Measurements from ENCODE around the gene L3MBTL4.
A peak's percentile ranks its signal among the peaks of the same experiment; 100 is the strongest.

L3MBTL4 gene

GRCh38 chr18:5975111-5976002, 439.4 kb downstream of the L3MBTL4 start:
- DNase-seq (ENCODE audit: low read depth in 2 of 2), result peak; percentile 46 to 70
- TF ChIP-seq CTCF (IDR thresholded peaks at IDR 0.05; ENCODE audit: low read depth, low read length), result no peak
- no peak overlapping the region for H3K4me3 ChIP-seq (replicated peaks in 1 of 2; ENCODE audit: low read depth in 2 of 2, low read length in 2 of 2)

DNA sequence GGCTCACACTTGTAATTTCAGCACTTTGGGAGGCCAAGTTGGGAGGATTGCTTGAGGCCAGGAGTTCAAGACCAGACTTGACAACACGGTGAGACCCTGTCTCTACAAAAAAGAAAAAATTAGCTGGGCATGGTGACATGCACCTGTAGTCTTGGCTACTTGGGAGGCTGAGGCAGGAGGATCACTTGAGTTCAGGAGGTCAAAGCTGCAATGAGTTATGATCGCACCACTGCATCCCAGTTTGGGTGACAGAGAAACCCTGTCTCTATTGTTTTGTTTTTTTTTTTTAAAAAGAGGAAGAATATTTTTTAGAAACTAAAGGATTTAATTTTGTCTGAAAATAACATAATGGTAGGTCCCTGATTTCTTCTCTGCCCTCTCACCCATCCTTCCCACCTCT, 440.0 kb downstream of the L3MBTL4 start:
- no peak for TF ChIP-seq CTCF (IDR thresholded peaks at IDR 0.05; ENCODE audit: low read depth, low read length)
- H3K4me3 ChIP-seq (replicated peaks in 1 of 2; ENCODE audit: low read depth in 2 of 2, low read length in 2 of 2), result no peak overlapping the region
- DNase-seq (ENCODE audit: low read depth in 2 of 2), result no peak

DNA sequence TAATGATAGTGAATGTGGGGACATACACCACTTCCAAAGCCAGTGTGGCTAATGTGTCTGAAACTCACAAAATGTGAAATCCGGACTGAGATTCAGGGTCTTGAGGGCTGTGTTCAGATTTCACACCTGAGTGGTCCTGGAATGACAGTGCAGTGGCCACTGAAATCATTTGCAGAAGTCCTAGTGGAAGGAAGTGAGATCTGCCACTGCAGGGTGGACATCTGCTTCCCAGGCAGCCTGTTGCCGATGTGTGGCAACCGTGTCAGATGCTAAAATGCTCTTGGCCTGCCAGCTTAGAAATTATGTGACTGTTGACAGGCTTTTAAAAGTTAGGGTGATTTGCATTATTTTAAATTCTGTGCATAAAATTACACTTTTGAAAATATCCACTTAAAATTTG, 441.6 kb downstream of the L3MBTL4 start:
- DNase-seq (ENCODE audit: low read depth in 2 of 2), result no peak
- no peak for TF ChIP-seq CTCF (IDR thresholded peaks at IDR 0.05; ENCODE audit: low read depth, low read length)
- no peak overlapping the region for H3K4me3 ChIP-seq (replicated peaks in 1 of 2; ENCODE audit: low read depth in 2 of 2, low read length in 2 of 2)

DNA sequence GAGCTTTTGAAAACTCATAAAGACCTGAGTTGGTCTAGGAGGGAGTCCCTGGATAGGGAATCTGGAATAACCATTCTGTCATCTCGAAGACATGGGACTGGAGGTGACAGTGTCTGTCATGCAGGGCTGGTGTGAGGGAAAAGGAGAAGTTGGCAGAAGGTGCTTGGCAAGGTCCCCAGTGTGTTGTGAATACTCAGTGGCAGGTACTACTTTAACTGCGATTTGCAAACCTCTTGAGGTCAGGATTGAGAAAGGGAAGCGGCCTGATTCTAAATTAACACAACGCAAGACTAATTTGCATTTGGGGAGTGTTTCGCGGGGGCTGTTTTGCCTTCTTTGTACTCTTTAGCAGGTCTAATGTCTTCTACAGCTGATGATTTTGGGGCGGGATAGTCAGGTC, 442.4 kb downstream of the L3MBTL4 start:
- no peak for DNase-seq (ENCODE audit: low read depth in 2 of 2)
- H3K4me3 ChIP-seq (replicated peaks in 1 of 2; ENCODE audit: low read depth in 2 of 2, low read length in 2 of 2), result no peak overlapping the region
- TF ChIP-seq CTCF (IDR thresholded peaks at IDR 0.05; ENCODE audit: low read depth, low read length), result no peak

DNA sequence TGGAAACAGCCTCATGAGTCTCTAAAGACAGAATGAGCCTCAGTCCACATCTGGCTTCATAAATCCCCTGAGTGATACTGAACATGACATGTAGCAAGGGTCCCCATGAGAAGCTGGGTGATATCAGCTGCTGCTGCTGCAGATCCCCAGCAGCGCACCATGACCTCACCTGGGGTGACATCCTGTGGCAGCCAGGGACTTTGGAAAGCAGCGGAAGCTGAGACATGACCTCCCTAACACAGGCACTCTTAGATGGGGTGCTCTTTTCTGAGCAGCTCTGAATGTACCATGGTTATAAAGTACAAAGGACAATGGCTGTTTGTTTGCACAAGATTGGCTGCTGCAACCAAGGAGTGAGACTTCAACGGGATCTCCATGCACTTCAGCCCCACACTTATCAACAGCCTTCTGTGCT, 444.7 kb downstream of the L3MBTL4 start:
- no peak for TF ChIP-seq CTCF (IDR thresholded peaks at IDR 0.05; ENCODE audit: low read depth, low read length)
- DNase-seq (ENCODE audit: low read depth in 2 of 2), result peak in 1 of 2 donors; percentile 2
- H3K4me3 ChIP-seq (replicated peaks in 1 of 2; ENCODE audit: low read depth in 2 of 2, low read length in 2 of 2), result no peak overlapping the region

GRCh38 chr18:5969355-5969988, 445.2 kb downstream of the L3MBTL4 start:
- TF ChIP-seq CTCF (IDR thresholded peaks at IDR 0.05; ENCODE audit: low read depth, low read length), result no peak
- no peak for DNase-seq (ENCODE audit: low read depth in 2 of 2)
- no peak overlapping the region for H3K4me3 ChIP-seq (replicated peaks in 1 of 2; ENCODE audit: low read depth in 2 of 2, low read length in 2 of 2)
